Caki2 (cell line): ENCODE data around the gene SLC9A6. TPM values are rescaled to one million over a fixed set of nuclear protein-coding genes. Genes with fewer than 3 reads are reported as not detected.

Source experiments
- total RNA-seq: library from RNA; depleted of rRNA; stranded (reverse); fragments of >200 nt; shearing (Covaris generic); gene quantifications from 2 replicates; pipeline ENCODE4 v1.2.3, GENCODE V29; 2014; ENCODE audit warnings: low replicate concordance; rRNA removed

The SLC9A6 gene
- total RNA-seq, 1 experiment from 2014 or later, result 7.1 TPM

Other genes starting within 250 kb of the SLC9A6 start
- gene CT45A3, start 217.2 kb upstream of the SLC9A6 start, total RNA-seq, result not detected in 2 replicates
- not detected in 2 replicates for gene CT45A5, start 199.9 kb upstream of the SLC9A6 start, total RNA-seq
- gene CT45A6, start 182.6 kb upstream of the SLC9A6 start, total RNA-seq, result not detected in 2 replicates
- gene CT45A2, start 165.4 kb upstream of the SLC9A6 start, total RNA-seq, result not detected in 2 replicates
- gene CT45A7, start 148.2 kb upstream of the SLC9A6 start, total RNA-seq, result not detected in 2 replicates
- gene CT45A8, start 130.9 kb upstream of the SLC9A6 start, total RNA-seq, result not detected in 2 replicates
- gene CT45A9, start 113.6 kb upstream of the SLC9A6 start, total RNA-seq, result not detected in 2 replicates
- gene CT45A10, start 92.0 kb upstream of the SLC9A6 start, total RNA-seq, result not detected in 2 replicates
- not detected in 2 replicates for gene SAGE1, start 91.7 kb upstream of the SLC9A6 start, total RNA-seq
- gene MMGT1, start 11.4 kb upstream of the SLC9A6 start, total RNA-seq, result 13.9 and 17.2 TPM in 2 replicates
- gene FHL1, start 162.1 kb downstream of the SLC9A6 start, total RNA-seq, result 72.9 and 95.8 TPM in 2 replicates